ENCODE measurements around the gene GNB3. TPM values are rescaled to one million over a fixed set of nuclear protein-coding genes. Genes with fewer than 3 reads are reported as not detected.

Gene GNB3
- total RNA-seq, 2 experiments from 2014 or later: not detected

Other genes with a start within 250 kb of the GNB3 start
- 100 to 1,000 TPM; 262 to 263 TPM for gene CHD4, start 233.5 kb upstream of the GNB3 start, total RNA-seq
- 1 to 10 TPM; 6.2 to 6.6 TPM for gene LPAR5, start 205.0 kb upstream of the GNB3 start, total RNA-seq
- gene ACRBP, start 193.5 kb upstream of the GNB3 start, total RNA-seq: 1 to 10 TPM; 1.6 to 2.6 TPM
- gene ING4, start 177.8 kb upstream of the GNB3 start, total RNA-seq: 10 to 100 TPM; 33.7 to 40.2 TPM
- gene ZNF384, start 151.6 kb upstream of the GNB3 start, total RNA-seq: 10 to 100 TPM; 90.9 to 95.4 TPM
- not detected for gene PIANP, start 140.1 kb upstream of the GNB3 start, total RNA-seq
- gene COPS7A, start 116.9 kb upstream of the GNB3 start, total RNA-seq: 10 to 100 TPM; 29.5 to 36.8 TPM
- gene MLF2, start 87.8 kb upstream of the GNB3 start, total RNA-seq: 10 to 100 TPM; 90.7 to 95.4 TPM
- 10 to 100 TPM; 16.4 to 25.6 TPM for gene PTMS, start 74.6 kb upstream of the GNB3 start, total RNA-seq
- 10 to 100 TPM; 12.0 to 13.1 TPM for gene LAG3, start 68.4 kb upstream of the GNB3 start, total RNA-seq
- 100 to 1,000 TPM; 219 to 227 TPM for gene CD4, start 51.4 kb upstream of the GNB3 start, total RNA-seq
- under 1 TPM; 0.25 to 0.29 TPM for gene GPR162, start 19.1 kb upstream of the GNB3 start, total RNA-seq
- gene P3H3, start 12.5 kb upstream of the GNB3 start, total RNA-seq: under 1 TPM in 1 of 2 experiments, not detected in 1; 0.40 TPM
- 100 to 1,000 TPM; 118 to 122 TPM for gene CDCA3, start 10.4 kb downstream of the GNB3 start, total RNA-seq
- gene USP5, start 11.2 kb downstream of the GNB3 start, total RNA-seq: 100 to 1,000 TPM; 119 to 131 TPM
- gene TPI1, start 26.6 kb downstream of the GNB3 start, total RNA-seq: 1,000 to 10,000 TPM in 1 of 2 experiments, 100 to 1,000 TPM in 1; 918 to 1,035 TPM
- 10 to 100 TPM; 15.4 to 17.3 TPM for gene SPSB2, start 32.4 kb downstream of the GNB3 start, total RNA-seq
- gene LRRC23, start 63.9 kb downstream of the GNB3 start, total RNA-seq: 1 to 10 TPM; 4.4 to 5.2 TPM
- gene ENO2, start 73.7 kb downstream of the GNB3 start, total RNA-seq: 100 to 1,000 TPM; 156 to 160 TPM
- 10 to 100 TPM; 27.3 to 27.6 TPM for gene ATN1, start 87.0 kb downstream of the GNB3 start, total RNA-seq
- not detected for gene RNU7-1, start 102.9 kb downstream of the GNB3 start, total RNA-seq
- gene C12orf57, start 103.1 kb downstream of the GNB3 start, total RNA-seq: 100 to 1,000 TPM; 156 to 181 TPM
- 100 to 1,000 TPM; 346 to 354 TPM for gene PTPN6, start 110.4 kb downstream of the GNB3 start, total RNA-seq
- 100 to 1,000 TPM; 214 to 230 TPM for gene PHB2, start 129.7 kb downstream of the GNB3 start, total RNA-seq
- 10 to 100 TPM; 41.8 to 53.3 TPM for gene EMG1, start 130.0 kb downstream of the GNB3 start, total RNA-seq
- gene LPCAT3, start 177.6 kb downstream of the GNB3 start, total RNA-seq: 10 to 100 TPM; 36.8 to 45.4 TPM
- gene C1S, start 219.8 kb downstream of the GNB3 start, total RNA-seq: 1 to 10 TPM; 1.1 to 1.4 TPM